ENCODE results near the gene CADM4.
"Not testable (repeated sequence)": the region's sequence is repeated elsewhere in the genome, so short reads cannot be mapped to it uniquely, and the experiment has no call there.

Gene CADM4

GRCh38 chr19:43605875-43606568 lies 33.6 kb downstream of the CADM4 start:
- Histone ChIP-seq H3F3A (ENCODE audit: control insufficient read depth, insufficient read depth) (peaks cover 4% of the 10 kb centered on the region; the same call in 1 of the 2 replicates), H3K9me3 (ENCODE audit: control insufficient read depth, insufficient read depth, low read length) (no peaks in the 10 kb centered on the region), H3K79me2 (ENCODE audit: control insufficient read depth, low read length) (peaks cover 10% of the 10 kb centered on the region), H3K27me3 (ENCODE audit: control insufficient read depth, low read length) (no peaks in the 10 kb centered on the region), H3K36me3 (ENCODE audit: control insufficient read depth, low read length) (peaks cover 20% of the 10 kb centered on the region), H4K20me1 (ENCODE audit: control insufficient read depth, insufficient read depth, low read depth, low read length) (no peaks in the 10 kb centered on the region), H3K9me2 (replicated peaks; ENCODE audit: control insufficient read depth, low read length) (no peaks in the 10 kb centered on the region), H3K4me3 (ENCODE audit: low read length) (no peak overlapping the region), H3K4me1 (ENCODE audit: control insufficient read depth, low read length) (peaks cover 9% of the 10 kb centered on the region; the same call in 1 of the 2 replicates), H3K4me2 (ENCODE audit: low read length) (no peak overlapping the region), H3K27ac (ENCODE audit: low read depth, low read length) (no peak overlapping the region)
- TF ChIP-seq EZH2phosphoT487 (IDR thresholded peaks at IDR 0.05; ENCODE audit: borderline replicate concordance, low read length) (no peak), CTCF (IDR thresholded peaks at IDR 0.05; ENCODE audit: low read depth, low read length, poor library complexity, severe bottlenecking) (no peak)

GRCh38 chr19:43600326-43600725 lies 39.3 kb downstream of the CADM4 start:
- H3K9me2 ChIP-seq (replicated peaks; ENCODE audit: control insufficient read depth, low read length); H3K27me3 ChIP-seq (ENCODE audit: control insufficient read depth, low read length); H4K20me1 ChIP-seq (ENCODE audit: control insufficient read depth, insufficient read depth, low read depth, low read length); H3K9me3 ChIP-seq (ENCODE audit: control insufficient read depth, insufficient read depth, low read length); H3F3A ChIP-seq (ENCODE audit: control insufficient read depth, insufficient read depth); H3K27ac ChIP-seq (ENCODE audit: low read depth, low read length); H3K4me2 ChIP-seq (ENCODE audit: low read length); H3K4me3 ChIP-seq (ENCODE audit: low read length): not testable (repeated sequence)
- peaks cover 43% of the 10 kb centered on the region for H3K79me2 ChIP-seq (ENCODE audit: control insufficient read depth, low read length)
- H3K36me3 ChIP-seq (ENCODE audit: control insufficient read depth, low read length), result peaks cover 35% of the 10 kb centered on the region
- peaks cover 23% of the 10 kb centered on the region for H3K4me1 ChIP-seq (ENCODE audit: control insufficient read depth, low read length)

- H3K4me1 ChIP-seq (ENCODE audit: control insufficient read depth, low read length), result peaks cover 23% of the 10 kb centered on the region
Measured at GRCh38 chr19:43599635-43600295, 39.9 kb downstream of the CADM4 start.

More at GRCh38 chr19:43599635-43600295, 39.9 kb downstream of the CADM4 start:
- Histone ChIP-seq H4K20me1 (ENCODE audit: control insufficient read depth, insufficient read depth, low read depth, low read length) (no peaks in the 10 kb centered on the region), H3K27me3 (ENCODE audit: control insufficient read depth, low read length) (no peaks in the 10 kb centered on the region), H3F3A (ENCODE audit: control insufficient read depth, insufficient read depth) (peaks cover 3% of the 10 kb centered on the region; the same call in 1 of the 2 replicates), H3K9me2 (replicated peaks; ENCODE audit: control insufficient read depth, low read length) (no peaks in the 10 kb centered on the region), H3K4me2 (ENCODE audit: low read length) (no peak overlapping the region), H3K9me3 (ENCODE audit: control insufficient read depth, insufficient read depth, low read length) (no peaks in the 10 kb centered on the region), H3K36me3 (ENCODE audit: control insufficient read depth, low read length) (peaks cover 35% of the 10 kb centered on the region), H3K27ac (ENCODE audit: low read depth, low read length) (no peak overlapping the region), H3K79me2 (ENCODE audit: control insufficient read depth, low read length) (peaks cover 48% of the 10 kb centered on the region), H3K4me3 (ENCODE audit: low read length) (no peak overlapping the region)
- peak; percentile 12 for TF ChIP-seq CTCF (IDR thresholded peaks at IDR 0.05; ENCODE audit: low read depth, low read length, poor library complexity, severe bottlenecking)
- no peak for TF ChIP-seq EZH2phosphoT487 (IDR thresholded peaks at IDR 0.05; ENCODE audit: borderline replicate concordance, low read length)
